Hepatocyte (in vitro differentiated cells): Measurements from ENCODE around the gene CKMT1A.
"Not testable (repeated sequence)": the region's sequence is repeated elsewhere in the genome, so short reads cannot be mapped to it uniquely, and the experiment has no call there.

Experiments
- EZH2 ChIP-seq: fragments of 200-600 bp; sonication (generic); IDR thresholded peaks from 2 replicates; pipeline ENCODE4 v1.6.1; 2016; ENCODE audit warnings: antibody characterized with exemption, mild to moderate bottlenecking, borderline replicate concordance
- EZH2phosphoT487 ChIP-seq: fragments of 200-600 bp; sonication (generic); IDR thresholded peaks from one replicate; pipeline ENCODE4 v1.6.1; 2018; ENCODE audit warnings: antibody characterized with exemption, mild to moderate bottlenecking, low read depth, moderate library complexity; ENCODE audit not compliant: unreplicated experiment, severe bottlenecking
- TF ChIP-seq, protein P1 (sequence below): fragments of 200-600 bp; sonication (generic); IDR thresholded peaks from 2 replicates; pipeline ENCODE4 v1.5.1; 2016; ENCODE audit warnings: antibody characterized with exemption, mild to moderate bottlenecking; ENCODE audit not compliant: poor library complexity

DNA sequence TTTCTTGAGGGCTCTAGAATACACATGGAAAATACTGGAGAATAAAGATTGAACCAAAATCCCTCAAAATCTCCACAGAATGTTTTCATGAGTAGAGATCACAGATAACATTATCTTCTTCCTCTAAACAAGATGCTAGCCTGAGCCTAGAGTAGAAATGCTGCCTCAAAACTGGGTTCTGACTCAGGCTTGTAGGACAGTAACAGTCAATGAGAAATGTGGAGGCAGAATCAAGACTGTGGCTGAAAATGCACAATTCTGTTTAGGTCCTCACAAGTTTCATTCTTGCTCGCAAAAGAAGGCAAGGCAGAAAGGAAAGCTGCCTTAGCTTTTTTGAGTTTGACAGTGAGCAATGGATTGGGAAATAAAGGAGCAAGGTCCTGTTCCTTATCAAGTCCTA, 19.5 kb upstream of the CKMT1A start:
- not testable (repeated sequence) for TF ChIP-seq EZH2, EZH2phosphoT487
- TF ChIP-seq, protein P1, sequence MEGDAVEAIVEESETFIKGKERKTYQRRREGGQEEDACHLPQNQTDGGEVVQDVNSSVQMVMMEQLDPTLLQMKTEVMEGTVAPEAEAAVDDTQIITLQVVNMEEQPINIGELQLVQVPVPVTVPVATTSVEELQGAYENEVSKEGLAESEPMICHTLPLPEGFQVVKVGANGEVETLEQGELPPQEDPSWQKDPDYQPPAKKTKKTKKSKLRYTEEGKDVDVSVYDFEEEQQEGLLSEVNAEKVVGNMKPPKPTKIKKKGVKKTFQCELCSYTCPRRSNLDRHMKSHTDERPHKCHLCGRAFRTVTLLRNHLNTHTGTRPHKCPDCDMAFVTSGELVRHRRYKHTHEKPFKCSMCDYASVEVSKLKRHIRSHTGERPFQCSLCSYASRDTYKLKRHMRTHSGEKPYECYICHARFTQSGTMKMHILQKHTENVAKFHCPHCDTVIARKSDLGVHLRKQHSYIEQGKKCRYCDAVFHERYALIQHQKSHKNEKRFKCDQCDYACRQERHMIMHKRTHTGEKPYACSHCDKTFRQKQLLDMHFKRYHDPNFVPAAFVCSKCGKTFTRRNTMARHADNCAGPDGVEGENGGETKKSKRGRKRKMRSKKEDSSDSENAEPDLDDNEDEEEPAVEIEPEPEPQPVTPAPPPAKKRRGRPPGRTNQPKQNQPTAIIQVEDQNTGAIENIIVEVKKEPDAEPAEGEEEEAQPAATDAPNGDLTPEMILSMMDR = not testable (repeated sequence)
